NCI-H2107 treated with DMSO at 0.1 percent for 48 hours (cell line): ENCODE results near the gene CABCOCO1.
"Not testable (repeated sequence)": the region's sequence is repeated elsewhere in the genome, so short reads cannot be mapped to it uniquely, and the experiment has no call there.

Experiments
- DNase-seq: peaks from one replicate; lab custom pipeline; 2025; ENCODE audit not compliant: unreplicated experiment; lab: John Stamatoyannopoulos, UW

The CABCOCO1 gene

DNA sequence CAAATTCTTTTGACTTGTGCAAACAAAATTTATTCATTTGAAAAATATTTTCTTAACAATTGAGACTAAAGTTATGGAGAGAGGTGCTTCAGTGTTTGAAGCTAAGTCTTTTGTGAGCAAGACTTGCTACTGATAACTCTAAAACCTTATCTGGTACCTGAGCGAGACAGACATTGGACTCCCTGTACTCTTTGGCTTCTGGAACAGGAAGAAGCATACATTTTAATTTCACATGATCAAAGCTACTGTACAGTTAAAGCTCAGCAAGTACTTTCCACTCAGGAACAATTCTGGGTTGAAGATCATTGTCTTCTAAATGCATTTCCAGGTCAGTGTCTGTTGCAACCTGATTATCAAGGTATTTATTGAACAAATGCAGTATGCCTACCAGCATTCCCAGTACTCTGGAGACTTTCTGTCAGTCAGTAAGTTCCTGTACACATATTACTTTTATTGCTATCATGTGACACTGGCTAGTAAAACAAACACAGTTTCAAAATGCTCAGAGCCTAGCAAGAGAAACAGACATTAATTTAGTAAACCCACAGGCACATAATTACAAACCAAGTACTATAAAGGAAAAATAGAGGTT is 42.4 kb downstream of the CABCOCO1 start:
- DNase-seq = no peak

DNA sequence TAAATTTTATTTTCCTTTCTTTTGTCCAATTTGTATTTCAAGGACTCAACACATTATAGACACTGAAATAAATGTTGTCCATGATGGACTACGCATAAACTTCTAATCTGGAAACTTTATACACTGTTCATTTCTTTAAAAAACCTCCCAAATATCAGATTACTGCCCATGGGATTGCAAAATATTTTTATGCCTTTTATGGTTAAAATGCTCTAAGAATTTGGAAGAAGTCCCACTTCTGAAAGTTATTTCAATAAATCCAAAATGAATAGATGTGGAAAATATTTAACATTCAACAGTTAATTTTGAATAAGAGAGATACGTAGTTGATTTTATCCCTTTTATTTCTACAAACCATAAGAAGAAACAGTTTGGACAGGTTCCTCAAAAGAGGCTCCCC is 46.1 kb downstream of the CABCOCO1 start:
- no peak for DNase-seq

- DNase-seq = not testable (repeated sequence)
Measured at GRCh38 chr10:61712105-61712504, 49.4 kb downstream of the CABCOCO1 start.

DNA sequence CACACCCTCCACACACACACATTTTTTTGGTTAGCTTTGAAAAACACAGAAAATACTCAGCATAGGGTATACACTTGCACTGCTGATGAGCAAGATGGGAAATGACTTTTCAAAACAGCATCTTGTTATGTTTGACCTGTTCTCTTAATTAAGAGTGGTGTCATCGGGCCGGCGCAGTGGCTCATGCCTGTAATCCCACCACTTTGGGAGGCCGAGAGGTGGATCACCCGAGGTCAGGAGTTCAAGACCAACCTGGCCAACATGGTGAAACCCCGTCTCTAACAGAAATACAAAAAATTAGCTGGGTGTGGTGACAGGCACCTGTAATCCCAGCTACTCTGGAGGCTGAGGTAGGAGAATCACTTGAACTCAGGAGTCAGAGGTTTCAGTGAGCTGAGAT is 56.7 kb downstream of the CABCOCO1 start:
- DNase-seq = not testable (repeated sequence)

GRCh38 chr10:61719906-61720305 is 57.2 kb downstream of the CABCOCO1 start:
- DNase-seq = no peak

GRCh38 chr10:61721431-61721830 is 58.7 kb downstream of the CABCOCO1 start:
- no peak for DNase-seq

DNA sequence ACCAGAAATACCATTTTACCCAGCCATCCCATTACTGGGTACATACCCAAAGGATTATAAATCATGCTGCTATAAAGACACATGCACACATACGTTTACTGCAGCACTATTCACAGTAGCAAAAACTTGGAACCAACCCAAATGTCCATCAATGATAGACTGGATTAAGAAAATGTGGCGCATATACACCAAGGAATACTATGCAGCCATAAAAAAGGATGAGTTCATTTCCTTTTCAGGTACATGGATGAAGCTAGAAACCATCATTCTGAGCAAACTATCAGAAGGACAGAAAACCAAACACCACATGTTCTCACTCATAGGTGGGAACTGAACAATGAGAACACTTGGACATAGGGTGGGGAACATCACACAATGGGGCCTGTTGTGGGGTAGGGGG is 62.5 kb downstream of the CABCOCO1 start:
- DNase-seq = not testable (repeated sequence)

GRCh38 chr10:61729596-61729995 is 66.9 kb downstream of the CABCOCO1 start:
- DNase-seq = no peak

DNA sequence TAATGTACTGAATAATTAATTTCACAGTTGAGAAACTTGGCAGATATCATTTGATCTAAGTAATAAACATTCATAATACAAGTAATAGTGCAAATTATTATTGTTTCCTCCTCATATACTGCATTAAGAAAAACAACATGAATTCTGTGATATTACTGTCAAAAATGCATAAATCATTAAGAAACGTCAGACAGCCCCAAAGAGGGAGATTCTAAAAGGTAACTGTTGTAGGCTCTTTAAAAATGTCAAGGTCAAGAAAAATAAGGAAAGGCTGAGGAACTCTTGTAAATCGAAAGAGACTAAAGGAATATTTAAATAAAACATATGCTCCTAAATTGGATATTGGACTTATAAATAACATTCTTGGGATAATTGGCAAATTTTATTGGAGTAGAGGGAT is 67.9 kb downstream of the CABCOCO1 start:
- DNase-seq = no peak

DNA sequence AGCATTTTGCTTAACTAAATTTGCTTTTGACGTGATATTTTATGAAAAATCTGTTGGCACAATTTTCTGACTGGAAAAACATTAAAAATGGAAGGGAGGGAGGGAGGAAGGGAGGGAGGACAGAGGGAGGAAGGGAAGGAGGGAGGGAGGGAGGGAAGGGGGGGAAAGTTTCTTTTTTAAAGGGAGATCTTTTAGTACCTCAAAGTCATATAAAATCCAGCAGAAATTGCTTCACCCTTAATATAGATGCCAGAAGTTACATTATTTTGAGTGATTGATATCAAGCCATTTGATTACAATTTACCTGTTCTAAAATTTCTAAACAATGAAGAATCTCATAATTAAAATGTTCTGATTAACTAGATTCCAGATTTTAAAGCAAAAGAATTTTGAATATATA is 68.9 kb downstream of the CABCOCO1 start:
- no peak for DNase-seq

DNA sequence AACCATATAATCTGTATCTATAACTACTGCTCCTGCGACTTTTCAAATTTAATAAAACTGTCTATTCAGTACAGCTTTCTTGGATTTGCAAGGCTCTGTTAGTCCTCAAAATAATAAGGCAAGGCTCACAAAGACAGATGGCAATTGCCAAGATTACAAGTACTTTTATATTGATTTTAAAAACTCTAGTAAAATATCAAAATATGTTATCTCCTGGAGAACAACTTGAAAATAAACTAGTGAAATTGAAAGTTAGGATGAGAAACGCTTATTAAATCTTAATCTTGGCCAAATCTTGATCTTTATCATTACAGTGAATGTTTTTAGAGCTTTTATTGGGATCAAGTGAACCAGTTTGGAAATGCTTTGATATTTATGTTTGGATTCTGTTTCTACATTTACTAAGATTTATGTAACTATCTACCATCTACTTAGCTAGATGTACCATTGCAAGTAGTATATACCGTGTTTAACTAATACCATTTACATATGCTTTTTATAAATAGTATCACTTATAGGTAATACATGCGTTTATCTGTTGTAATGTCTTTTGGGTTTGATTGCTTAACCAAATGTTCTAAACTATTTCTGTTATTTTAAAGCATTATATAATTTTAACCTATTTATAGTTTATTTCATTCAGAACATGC is 70.0 kb downstream of the CABCOCO1 start:
- DNase-seq = no peak

DNA sequence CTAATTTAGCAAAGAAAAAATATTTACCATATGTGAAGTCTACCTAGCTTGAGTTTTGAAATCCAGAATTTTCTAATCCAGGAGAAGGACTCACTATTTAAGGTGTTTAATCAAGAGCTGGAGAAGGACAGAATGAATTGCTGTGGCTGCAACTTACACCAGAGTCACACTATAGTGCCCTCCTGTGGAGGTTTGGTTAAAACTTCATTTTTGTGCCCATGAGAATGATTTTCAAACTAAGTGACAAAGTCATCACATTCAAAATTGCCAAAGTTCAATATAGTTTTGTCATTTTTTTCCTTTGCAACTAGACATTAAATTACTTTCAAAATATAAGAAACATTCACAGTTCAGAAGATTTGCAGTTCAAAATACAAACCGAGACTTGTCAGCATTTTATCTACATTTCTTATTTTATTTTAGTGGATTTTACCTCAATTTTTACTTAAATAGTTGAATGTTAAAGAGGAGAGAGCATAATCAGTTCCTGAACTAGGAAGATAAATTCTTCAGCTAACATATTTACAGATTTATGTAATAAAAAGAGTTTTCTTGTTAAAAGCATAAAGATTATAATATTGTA is 70.7 kb downstream of the CABCOCO1 start:
- no peak for DNase-seq

DNA sequence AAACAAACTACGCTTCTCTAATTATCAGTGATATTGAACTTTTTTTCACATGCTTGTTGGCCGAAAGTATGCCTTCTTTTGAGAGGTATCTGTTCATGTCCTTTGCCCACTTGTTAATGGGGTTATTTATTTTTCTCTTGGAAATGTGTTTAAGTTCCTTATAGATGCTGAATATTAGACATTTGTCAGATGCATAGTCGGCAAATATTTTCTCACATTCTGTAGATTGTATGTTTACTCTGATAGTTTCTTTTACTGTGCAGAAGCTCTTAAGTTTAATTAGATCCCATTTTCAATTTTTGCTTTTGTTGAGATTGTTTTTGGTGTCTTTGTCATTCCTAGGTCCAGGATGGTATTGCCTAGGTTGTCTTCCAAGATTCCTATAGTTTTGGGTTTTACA is 73.2 kb downstream of the CABCOCO1 start:
- DNase-seq = no peak

DNA sequence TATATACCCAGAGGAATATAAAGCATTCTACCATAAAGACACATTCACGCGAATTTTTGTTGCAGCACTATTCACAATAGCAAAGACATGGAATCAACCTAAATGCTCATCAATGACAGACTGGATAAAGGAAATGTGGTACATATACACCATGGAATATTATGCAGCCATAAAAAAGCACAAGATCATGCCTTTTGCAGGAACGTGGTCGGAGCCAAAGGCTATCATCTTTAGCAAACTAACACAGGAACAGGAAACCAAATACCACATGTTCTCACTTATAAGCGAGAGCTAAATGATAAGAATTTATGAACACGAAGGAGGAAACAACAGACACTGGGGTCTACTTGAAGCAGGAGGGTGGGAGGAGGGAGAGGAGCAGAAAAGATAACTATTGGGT is 74.7 kb downstream of the CABCOCO1 start:
- DNase-seq = not testable (repeated sequence)

DNA sequence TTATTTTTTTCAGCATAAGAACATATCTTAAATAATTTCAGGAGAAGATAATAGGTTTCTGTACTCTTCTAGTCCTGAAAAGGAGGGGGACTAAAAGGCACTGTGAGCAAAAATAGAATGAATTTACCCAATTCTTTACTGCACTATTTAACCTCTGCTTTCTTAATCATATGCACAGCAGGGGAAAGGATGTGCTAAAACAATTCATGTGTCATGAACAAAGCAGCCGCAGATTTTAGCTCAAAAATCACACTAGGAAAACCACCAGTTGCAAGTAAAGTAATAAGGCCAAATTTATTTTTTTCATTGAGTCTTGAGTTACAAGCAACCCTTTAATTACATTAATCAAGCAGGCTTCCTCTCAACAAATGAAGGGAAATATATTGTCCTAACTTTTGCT is 80.1 kb downstream of the CABCOCO1 start:
- no peak for DNase-seq

DNA sequence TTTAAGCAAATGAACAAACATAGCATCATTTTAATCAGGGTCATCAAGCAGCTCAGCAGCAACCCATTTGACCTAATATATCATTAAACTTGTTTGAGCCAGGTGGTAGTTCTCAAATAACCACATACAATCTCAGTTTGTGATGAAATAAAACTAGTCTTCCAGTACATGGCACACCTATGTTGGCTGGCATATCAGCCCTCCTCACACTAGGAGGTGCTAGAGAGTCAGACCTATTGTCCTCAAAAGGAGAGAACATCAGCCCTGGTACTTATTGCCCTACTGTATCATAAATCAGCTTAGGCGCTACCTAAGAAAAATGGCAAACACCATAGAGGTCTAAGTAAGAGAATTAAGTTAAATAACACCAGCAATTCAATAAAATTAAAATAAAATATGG is 81.7 kb downstream of the CABCOCO1 start:
- no peak for DNase-seq

DNA sequence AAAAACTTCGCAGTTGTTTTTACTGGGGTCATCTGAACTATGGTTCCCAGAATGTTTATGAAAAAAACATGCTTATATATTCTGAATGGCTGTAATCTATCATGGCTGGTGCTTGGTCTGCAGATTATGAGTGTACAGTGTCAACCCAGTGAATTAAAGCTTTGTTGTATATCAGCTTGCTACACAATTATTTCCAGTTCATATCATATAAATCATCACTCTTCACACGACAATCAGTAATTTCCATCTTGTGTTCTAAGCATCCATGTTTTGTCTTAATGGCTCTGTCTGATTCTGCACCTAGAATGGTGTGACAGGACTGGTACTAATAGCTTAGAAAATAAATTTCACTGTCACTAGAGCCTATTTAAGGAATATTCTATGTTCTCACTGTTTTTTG is 83.6 kb downstream of the CABCOCO1 start:
- DNase-seq = no peak

- DNase-seq = no peak
Measured at GRCh38 chr10:61747307-61747706, 84.6 kb downstream of the CABCOCO1 start.

GRCh38 chr10:61749291-61749690 is 86.6 kb downstream of the CABCOCO1 start:
- DNase-seq = no peak

GRCh38 chr10:61750943-61751471 is 88.3 kb downstream of the CABCOCO1 start:
- peak; percentile 10 for DNase-seq

DNA sequence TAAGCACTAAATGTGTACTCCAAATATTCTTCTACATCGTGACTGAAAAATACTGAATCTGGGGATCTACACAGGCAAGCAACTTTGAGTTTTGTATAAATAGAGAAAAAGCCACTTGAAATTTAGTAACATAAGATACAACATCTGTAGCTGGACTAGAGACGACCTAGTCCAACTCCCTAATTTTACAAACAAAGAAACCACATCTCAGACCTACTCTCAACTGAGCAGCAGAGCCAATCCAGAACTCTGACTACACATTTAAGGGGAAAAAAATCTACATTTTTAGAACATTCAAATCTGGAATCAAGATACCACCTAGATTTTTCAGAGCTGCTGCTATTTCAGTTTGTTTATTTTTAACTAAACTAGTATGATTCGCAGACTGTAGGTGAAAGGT is 88.9 kb downstream of the CABCOCO1 start:
- DNase-seq = no peak
